Measurements from ENCODE around the gene ERVK3-1. TPM values are rescaled to one million over a fixed set of nuclear protein-coding genes. Genes with fewer than 3 reads are reported as not detected.

Gene ERVK3-1
- total RNA-seq, 1 donor from 2014 or later = 41.3 TPM

GRCh38 chr19:58265100-58265499, 40.1 kb upstream of the ERVK3-1 start:
- Mint-ChIP-seq H3K36me3 (ENCODE audit: insufficient read depth) (peaks cover 74% of the 10 kb centered on the region), H3K4me3 (ENCODE audit: low read depth) (no peak overlapping the region), H3K27me3 (no peaks in the 10 kb centered on the region), H3K27ac (peak overlapping the region; percentile 49), H3K4me1 (ENCODE audit: low read depth) (no peaks in the 10 kb centered on the region), H3K9me3 (ENCODE audit: low read depth) (peaks cover 39% of the 10 kb centered on the region)
- DNase-seq (ENCODE audit: low spot score, unreplicated experiment) = no peak
- no peak for TF ChIP-seq CTCF (IDR thresholded peaks at IDR 0.05; ENCODE audit: unreplicated experiment)

- no peaks in the 10 kb centered on the region for H3K4me1 Mint-ChIP-seq (ENCODE audit: low read depth)
- TF ChIP-seq CTCF (IDR thresholded peaks at IDR 0.05; ENCODE audit: unreplicated experiment) = no peak
- no peak overlapping the region for H3K4me3 Mint-ChIP-seq (ENCODE audit: low read depth)
- no peaks in the 10 kb centered on the region for H3K27me3 Mint-ChIP-seq
- no peak for DNase-seq (ENCODE audit: low spot score, unreplicated experiment)
- H3K27ac Mint-ChIP-seq = peak overlapping the region; percentile 52
- H3K36me3 Mint-ChIP-seq (ENCODE audit: insufficient read depth) = peaks cover 68% of the 10 kb centered on the region
- H3K9me3 Mint-ChIP-seq (ENCODE audit: low read depth) = peaks cover 27% of the 10 kb centered on the region
Observed at GRCh38 chr19:58268344-58268743, 36.8 kb upstream of the ERVK3-1 start.

- DNase-seq (ENCODE audit: low spot score, unreplicated experiment) = no peak
- peaks cover 53% of the 10 kb centered on the region for H3K36me3 Mint-ChIP-seq (ENCODE audit: insufficient read depth)
- peaks cover 9% of the 10 kb centered on the region for H3K4me1 Mint-ChIP-seq (ENCODE audit: low read depth)
- no peak overlapping the region for H3K27ac Mint-ChIP-seq
- H3K27me3 Mint-ChIP-seq = no peaks in the 10 kb centered on the region
- H3K9me3 Mint-ChIP-seq (ENCODE audit: low read depth) = peaks cover 22% of the 10 kb centered on the region
- H3K4me3 Mint-ChIP-seq (ENCODE audit: low read depth) = no peak overlapping the region
- no peak for TF ChIP-seq CTCF (IDR thresholded peaks at IDR 0.05; ENCODE audit: unreplicated experiment)
Observed at GRCh38 chr19:58274771-58275201, 30.4 kb upstream of the ERVK3-1 start.

GRCh38 chr19:58275564-58275963, 29.6 kb upstream of the ERVK3-1 start:
- Mint-ChIP-seq H3K9me3 (ENCODE audit: low read depth) (peaks cover 16% of the 10 kb centered on the region), H3K4me3 (ENCODE audit: low read depth) (no peak overlapping the region), H3K27me3 (no peaks in the 10 kb centered on the region), H3K4me1 (ENCODE audit: low read depth) (peaks cover 16% of the 10 kb centered on the region), H3K27ac (no peak overlapping the region), H3K36me3 (ENCODE audit: insufficient read depth) (peaks cover 50% of the 10 kb centered on the region)
- DNase-seq (ENCODE audit: low spot score, unreplicated experiment) = no peak
- TF ChIP-seq CTCF (IDR thresholded peaks at IDR 0.05; ENCODE audit: unreplicated experiment) = no peak

- TF ChIP-seq CTCF (IDR thresholded peaks at IDR 0.05; ENCODE audit: unreplicated experiment) = no peak
- DNase-seq (ENCODE audit: low spot score, unreplicated experiment) = no peak
- Mint-ChIP-seq H3K27ac (no peak overlapping the region), H3K27me3 (no peaks in the 10 kb centered on the region), H3K4me3 (ENCODE audit: low read depth) (peak overlapping the region; percentile 97), H3K4me1 (ENCODE audit: low read depth) (peaks cover 25% of the 10 kb centered on the region), H3K36me3 (ENCODE audit: insufficient read depth) (peaks cover 35% of the 10 kb centered on the region), H3K9me3 (ENCODE audit: low read depth) (peaks cover 4% of the 10 kb centered on the region)
Observed at GRCh38 chr19:58277197-58277596, 28.0 kb upstream of the ERVK3-1 start.

All from progenitor cell of endocrine pancreas (in vitro differentiated cells).